ENCODE results near the gene GRIA4.

GRCh38 chr11:105821781-105822180 lies 211.9 kb downstream of the GRIA4 start:
- no peak for TF ChIP-seq CTCF (IDR thresholded peaks at IDR 0.05)
- no peak for TF ChIP-seq POLR2A (IDR thresholded peaks at IDR 0.05)

Data from sigmoid colon (tissue), 3 donors.